GM12873 (cell line): ENCODE results near the gene CCNF.

Experiments
- CTCF ChIP-seq: IDR thresholded peaks from 2 replicates; pipeline ENCODE4 v1.5.1; 2012; ENCODE audit warnings: low read depth, mild to moderate bottlenecking, moderate library complexity, low read length, control low read depth; ENCODE audit not compliant: insufficient read depth; ENCODE audit errors: missing control alignments

CCNF gene

GRCh38 chr16:2487903-2488531 is 58.8 kb downstream of the CCNF start:
- no peak for TF ChIP-seq CTCF

GRCh38 chr16:2489581-2489980 is 60.3 kb downstream of the CCNF start:
- TF ChIP-seq CTCF, result no peak

GRCh38 chr16:2490190-2491105 is 61.2 kb downstream of the CCNF start:
- TF ChIP-seq CTCF, result no peak

- TF ChIP-seq CTCF, result no peak
Measured at GRCh38 chr16:2492292-2492691, 63.0 kb downstream of the CCNF start.

GRCh38 chr16:2493605-2494004 is 64.4 kb downstream of the CCNF start:
- no peak for TF ChIP-seq CTCF

- TF ChIP-seq CTCF, result no peak
Measured at GRCh38 chr16:2494616-2495015, 65.4 kb downstream of the CCNF start.

- TF ChIP-seq CTCF, result no peak
Measured at GRCh38 chr16:2495041-2495440, 65.8 kb downstream of the CCNF start.
